GM19239 (cell line): Measurements from ENCODE around the gene PNKD.

Source experiments
- DNase-seq: peaks from one replicate; pipeline ENCODE4 v3.0.0; 2011; ENCODE audit warnings: low spot score; ENCODE audit not compliant: insufficient read length
- FAIRE-seq: peaks from 2 replicates; lab custom pipeline; 2011; peaks lifted over from hg19 to GRCh38; lab: Jason Lieb, UNC

The PNKD gene

DNA sequence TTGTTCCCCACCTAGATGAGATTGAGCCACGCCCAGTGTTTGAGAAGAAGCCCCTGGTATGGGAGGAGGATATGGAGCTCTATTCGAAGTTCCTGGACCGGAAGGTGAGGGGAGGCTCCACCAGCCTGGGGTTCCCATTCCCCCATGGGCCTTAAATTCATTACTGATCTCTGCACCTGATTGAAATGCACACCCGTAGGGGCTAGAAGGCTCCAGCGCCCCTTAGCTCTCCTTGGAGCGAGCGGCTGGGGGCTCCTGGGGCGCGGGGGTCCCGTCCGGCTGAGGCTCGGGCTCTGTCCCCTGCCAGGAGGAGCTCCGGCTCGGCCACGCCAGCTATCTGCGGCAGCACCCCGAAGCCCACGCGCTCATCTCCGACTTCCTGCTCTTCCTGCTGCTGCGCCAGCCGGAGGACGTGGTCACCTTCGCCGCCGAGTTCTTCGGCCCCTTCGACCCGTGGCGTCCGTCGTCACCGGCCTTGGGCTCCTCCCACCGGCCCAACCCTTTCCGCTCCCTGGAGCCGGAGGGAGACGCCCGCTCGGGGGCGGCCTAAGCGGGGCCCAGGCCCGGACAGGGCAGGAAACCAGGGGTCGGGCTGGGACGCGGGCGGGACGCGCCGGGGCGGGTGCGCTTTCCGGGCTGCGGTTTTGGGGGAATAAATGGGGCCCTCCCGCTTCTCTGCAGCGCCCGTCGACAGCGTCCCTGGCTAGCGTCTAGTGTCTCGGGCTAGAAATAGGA lies 97.3 kb downstream of the PNKD start:
- FAIRE-seq (peak; percentile 89), DNase-seq (peak; percentile 94)

DNA sequence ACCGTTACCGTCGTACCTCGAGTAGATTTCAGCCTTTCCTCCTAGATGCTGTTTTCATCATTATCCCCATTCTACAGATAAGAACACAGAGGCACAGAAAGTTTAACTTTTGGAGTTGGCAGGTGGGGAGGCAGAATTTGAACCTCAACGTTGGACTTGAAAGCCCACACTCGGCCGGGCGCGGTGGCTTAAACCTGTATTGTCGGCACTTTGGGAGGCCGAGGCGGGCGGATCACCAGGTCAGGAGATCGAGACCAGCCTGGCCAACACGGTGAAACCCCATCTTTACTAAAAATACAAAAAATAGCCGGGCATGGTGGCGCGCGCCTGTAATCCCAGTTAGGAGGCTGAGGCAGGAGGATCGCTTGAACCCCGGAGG lies 97.8 kb downstream of the PNKD start:
- no peak for FAIRE-seq
- no peak for DNase-seq

DNA sequence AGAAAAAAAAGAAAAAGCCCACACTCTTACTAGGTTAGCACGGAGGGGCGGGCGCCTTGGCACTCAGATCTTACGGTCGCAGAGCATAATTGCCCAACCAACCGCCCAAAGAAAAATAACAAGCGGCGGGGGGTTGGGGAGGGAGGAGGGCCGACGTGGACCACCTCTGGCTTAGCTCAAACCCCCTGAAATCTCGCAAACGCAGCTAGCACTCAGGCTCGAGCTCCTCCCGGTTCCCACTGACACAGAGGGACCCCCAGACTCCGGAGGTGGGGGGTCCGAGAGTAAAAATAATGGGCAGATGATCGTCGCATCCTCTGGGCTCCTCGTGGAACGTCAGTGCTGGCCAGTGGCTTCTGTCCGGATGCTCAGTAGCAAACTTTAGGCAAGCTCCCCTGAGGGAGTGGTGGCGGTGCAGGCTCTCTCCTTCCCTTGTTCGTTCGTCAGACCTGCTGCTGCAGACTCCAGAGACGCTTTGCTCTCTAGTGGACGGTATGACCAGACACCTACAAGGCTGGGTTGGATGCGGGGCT lies 98.4 kb downstream of the PNKD start:
- FAIRE-seq (no peak), DNase-seq (no peak)

DNA sequence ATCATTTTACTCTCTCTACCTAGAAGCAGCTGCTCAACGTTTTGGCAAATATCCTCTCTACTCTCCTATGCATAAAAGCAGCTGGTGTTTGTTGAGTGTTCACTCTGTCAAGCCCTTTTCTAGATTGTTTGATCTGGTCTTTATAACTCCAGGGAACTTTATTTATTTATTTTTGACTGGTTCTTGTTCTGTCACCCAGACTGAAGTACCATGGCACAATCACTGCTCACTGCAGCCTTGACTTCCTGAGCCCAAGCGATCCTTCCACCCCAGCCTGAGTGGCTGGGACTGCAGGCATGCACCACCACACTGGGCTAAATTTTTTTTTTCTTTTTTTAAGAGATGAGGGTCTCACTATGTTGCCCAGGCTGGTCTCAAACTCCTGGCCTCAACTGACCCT lies 99.0 kb downstream of the PNKD start:
- FAIRE-seq (no peak), DNase-seq (no peak)

DNA sequence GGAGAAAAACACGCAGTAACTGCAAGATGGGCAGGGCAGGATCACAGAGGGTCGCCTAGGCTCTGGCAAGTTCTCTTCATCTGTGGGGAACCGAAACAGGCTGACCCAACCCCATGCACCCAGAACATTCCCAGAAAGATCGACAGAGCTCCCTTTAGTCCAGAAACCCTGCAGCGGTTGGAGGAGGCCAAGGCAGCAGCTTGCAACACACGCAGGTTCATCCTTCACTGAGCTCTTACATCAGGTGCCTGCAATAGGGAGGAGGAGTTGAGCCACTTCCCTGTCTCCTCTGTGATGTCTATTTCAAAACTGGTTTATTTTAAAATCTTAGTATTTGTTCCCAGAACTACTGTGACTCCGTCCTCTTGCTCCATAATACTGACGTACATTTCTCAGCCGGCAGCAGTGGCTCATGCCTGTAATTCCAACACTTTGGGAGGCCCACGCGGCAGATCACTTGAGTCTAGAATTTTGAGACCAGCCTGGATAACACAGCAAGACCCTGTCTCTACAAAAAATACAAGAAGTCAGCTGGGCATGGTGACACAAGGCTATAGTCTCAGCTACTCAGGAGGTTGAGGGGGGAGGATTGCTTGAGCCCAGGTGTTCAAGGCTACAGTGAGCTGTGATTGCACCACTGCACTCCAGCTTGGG lies 100.2 kb downstream of the PNKD start:
- FAIRE-seq, result no peak
- DNase-seq, result no peak

DNA sequence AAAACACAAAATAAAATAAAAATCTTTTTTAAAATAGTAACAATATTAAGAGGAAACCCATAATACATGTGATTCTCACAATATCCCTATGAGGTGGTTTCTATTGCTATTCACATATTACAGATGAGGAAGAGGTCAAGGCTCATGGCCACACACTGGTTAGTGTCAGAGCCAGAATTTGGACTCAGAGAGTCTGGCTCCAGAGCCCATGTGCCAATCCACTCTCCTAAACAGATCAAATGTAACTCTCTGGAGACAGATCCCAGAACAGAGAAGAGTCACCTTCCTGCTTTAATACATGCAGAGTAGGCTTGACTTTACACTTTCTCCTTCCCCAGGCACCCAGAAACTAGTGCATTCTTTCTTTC lies 101.6 kb downstream of the PNKD start:
- FAIRE-seq (no peak), DNase-seq (no peak)

DNA sequence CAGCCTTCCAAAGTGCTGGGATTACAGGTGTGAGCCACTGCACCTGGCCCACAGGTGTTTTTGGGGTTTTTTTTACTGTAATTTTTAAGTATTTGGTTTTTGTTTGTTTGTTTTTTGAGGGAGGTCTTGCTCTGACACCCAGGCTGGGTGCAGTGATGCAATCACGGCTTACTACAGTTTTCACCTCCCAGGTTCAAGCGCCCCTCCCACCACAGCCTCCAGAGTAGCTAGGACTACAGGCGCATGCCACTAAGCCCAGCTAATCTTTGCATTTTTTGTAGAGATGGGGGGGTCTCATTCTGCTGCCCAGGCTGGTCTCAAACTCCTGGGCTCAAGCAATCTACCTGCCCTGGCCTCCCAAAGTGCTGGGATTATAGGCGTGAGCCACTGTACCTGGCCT lies 104.5 kb downstream of the PNKD start:
- no peak for FAIRE-seq
- DNase-seq, result no peak

DNA sequence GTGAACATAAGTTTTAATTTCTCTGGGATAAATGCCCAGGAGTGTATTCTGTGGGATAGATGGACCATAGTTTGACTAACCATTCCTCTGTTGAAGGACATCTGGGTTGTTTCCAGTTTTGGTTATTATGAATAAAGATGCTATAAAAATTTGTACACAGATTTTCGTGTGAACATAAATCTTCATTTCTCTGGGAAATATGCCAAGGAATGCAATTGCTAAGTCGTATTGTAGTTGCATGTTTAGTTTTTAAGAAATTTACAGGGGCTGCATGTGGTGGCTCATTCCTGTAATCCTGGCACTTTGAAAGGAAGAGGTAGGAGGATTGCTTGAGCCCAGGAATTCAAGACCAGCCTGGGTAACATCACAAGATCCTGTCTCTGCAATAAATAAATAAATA lies 104.9 kb downstream of the PNKD start:
- DNase-seq (no peak), FAIRE-seq (no peak)

DNA sequence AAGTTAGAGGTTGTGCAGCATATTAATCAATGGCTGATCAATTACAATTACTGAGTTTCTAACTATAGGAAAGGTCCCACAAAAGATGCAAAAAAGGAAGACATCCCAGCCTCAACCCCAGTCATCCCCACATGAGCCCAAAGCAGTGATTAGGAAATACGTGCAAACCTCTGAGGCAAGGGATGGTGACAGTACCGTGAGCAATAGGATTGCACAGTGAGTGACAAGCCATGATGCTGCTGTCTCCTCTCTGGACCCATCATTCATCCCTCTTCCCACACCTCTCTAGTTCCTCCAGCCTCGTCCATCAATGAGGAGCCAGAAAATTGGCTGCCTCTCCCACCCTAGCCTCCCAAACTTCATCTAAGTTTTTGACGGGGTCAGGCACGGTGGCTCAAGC lies 107.7 kb downstream of the PNKD start:
- DNase-seq, result no peak
- FAIRE-seq, result no peak

DNA sequence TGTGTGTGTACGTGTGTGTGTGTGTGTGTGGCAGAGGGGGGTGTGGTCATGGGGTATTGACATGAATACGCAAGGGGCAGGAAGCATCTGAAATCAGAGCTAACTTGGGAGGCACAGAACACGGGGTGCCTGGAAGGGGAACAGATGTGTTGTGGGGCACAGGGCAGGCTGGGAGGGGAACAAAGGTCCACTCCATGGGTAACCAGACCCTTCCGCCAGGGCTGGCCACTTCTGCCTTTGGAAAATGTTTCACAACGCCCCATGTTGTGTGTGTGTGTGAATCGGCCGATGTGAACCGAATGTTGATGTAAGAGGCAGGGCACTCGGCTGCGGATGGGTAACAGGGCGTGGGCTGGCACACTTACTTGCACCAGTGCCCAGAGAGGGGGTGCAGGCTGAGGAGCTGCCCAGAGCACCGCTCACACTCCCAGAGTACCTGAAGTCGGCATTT lies 111.6 kb downstream of the PNKD start, which contains the start of gene SLC11A1:
Gene SLC11A1, plus strand, starts transcription at position 358 of the 451 bp plus-strand sequence. CDS start 96 bp downstream, outside the sequence.
- DNase-seq (no peak), FAIRE-seq (no peak)

DNA sequence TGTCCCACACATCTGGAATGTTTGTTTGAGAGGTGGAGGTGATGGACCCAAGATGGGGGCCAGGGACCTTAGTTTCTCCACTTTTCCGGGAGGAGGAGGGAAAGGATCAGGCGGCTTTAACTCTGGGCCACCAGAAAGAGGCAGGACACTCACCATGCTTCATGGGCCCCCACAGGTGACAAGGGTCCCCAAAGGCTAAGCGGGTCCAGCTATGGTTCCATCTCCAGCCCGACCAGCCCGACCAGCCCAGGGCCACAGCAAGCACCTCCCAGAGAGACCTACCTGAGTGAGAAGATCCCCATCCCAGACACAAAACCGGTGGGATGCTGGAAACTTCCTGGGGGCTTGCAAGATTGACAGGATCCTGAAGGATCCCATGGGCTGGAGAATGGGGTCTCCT lies 112.5 kb downstream of the PNKD start:
- DNase-seq, result no peak
- FAIRE-seq, result no peak

DNA sequence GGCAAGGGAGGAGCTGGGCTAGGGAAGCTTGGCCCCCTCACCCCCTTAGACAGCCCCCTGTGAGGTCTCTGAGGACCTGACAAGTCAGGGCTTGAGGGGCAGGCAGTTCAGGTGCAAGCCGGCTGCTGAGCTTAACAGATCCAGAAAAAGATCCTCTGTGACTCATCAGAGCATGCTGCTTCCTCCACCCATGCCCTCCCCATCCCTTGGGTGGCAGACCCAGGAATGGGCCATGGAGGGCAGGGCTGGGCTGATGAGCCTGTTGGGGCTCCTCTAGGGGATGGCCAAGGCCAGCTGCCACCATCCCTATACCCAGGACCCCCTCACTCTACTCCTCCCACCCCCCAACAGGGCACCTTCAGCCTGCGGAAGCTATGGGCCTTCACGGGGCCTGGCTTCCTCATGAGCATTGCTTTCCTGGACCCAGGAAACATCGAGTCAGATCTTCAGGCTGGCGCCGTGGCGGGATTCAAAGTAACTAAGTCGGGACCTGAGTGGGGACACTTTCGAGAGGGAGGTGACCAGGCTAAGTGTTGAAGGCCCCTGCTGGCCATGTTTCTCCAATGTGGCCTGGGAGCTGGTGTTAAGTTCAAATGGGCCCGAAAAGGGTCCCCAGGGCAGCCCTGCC lies 113.7 kb downstream of the PNKD start:
- DNase-seq (no peak), FAIRE-seq (no peak)

DNA sequence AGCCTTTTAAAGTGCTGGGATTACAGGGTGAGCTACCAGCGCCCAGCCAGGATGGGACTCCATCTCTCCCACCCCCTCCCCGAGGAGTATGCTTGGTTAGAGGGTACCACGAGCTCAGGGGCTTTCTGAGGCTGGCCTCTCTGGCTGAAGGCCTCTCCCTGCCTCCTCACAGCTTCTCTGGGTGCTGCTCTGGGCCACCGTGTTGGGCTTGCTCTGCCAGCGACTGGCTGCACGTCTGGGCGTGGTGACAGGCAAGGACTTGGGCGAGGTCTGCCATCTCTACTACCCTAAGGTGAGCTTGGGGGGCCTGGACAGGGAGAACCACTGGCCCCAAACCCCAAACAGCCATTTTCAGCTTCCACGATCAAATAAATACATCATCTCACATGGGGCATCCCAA lies 114.7 kb downstream of the PNKD start:
- FAIRE-seq, result no peak
- DNase-seq, result no peak

DNA sequence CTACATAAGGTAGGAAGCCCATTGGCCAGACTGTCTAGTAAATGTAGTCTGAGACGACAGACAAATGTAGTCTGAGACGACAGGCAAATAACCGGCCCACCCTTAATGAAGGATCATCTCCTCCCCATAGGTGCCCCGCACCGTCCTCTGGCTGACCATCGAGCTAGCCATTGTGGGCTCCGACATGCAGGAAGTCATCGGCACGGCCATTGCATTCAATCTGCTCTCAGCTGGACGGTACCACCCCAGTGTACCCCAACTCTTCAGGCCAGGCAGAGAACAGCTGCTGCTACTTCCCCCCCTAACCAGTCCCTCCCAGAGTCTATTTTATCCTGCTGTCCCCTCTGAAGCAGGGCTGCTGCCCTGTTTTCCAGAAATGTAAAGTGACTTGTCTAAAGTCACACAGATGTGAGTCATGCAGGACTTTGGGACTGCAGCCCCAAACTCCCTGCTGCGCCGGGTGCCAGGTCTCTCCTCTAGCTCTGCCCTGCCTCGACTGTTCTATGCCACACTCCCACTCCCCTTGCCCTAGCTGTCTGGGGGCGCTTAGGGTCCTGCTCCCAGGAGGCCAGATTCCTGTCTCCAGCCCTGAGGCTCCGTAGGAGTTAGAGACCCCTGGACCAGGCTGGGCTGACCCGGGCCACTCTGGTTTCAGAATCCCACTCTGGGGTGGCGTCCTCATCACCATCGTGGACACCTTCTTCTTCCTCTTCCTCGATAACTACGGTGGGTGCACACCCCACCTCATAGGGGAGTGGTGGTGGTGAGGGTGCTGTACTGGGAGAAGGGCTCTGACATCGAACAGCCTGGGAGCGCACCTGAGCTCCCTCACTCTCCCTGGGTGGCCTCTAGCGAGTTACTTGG lies 116.4 kb downstream of the PNKD start:
- DNase-seq, result no peak
- FAIRE-seq, result no peak

DNA sequence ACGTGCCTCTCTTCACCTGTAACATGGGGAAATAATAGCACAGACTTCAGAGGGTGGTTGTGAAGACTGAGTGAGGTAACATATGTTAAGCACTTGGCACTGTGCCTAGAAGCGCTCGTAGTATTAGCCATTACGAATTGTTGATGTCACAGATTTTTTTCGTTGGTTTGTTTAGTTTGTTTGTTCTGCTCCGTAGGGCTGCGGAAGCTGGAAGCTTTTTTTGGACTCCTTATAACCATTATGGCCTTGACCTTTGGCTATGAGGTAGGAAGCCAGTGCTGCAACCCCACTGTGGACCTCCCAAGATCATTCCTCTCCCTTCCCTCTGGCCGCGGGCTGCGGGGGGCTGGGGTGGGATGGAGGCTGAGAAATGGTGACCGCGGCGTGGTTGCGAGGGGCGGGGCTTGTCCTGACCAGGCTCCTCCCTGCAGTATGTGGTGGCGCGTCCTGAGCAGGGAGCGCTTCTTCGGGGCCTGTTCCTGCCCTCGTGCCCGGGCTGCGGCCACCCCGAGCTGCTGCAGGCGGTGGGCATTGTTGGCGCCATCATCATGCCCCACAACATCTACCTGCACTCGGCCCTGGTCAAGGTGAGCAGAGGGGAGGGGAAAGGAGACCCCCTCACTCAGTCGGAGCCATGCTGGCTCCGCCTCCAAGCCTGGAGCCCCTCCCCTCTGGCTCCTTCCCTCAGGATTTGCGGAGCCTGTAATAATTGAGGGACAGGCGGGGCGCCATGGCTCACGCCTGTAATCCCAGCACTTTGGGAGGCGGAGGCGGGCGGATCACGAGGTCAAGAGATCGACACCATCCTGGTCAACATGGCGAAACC lies 117.3 kb downstream of the PNKD start:
- FAIRE-seq, result no peak
- DNase-seq, result no peak

DNA sequence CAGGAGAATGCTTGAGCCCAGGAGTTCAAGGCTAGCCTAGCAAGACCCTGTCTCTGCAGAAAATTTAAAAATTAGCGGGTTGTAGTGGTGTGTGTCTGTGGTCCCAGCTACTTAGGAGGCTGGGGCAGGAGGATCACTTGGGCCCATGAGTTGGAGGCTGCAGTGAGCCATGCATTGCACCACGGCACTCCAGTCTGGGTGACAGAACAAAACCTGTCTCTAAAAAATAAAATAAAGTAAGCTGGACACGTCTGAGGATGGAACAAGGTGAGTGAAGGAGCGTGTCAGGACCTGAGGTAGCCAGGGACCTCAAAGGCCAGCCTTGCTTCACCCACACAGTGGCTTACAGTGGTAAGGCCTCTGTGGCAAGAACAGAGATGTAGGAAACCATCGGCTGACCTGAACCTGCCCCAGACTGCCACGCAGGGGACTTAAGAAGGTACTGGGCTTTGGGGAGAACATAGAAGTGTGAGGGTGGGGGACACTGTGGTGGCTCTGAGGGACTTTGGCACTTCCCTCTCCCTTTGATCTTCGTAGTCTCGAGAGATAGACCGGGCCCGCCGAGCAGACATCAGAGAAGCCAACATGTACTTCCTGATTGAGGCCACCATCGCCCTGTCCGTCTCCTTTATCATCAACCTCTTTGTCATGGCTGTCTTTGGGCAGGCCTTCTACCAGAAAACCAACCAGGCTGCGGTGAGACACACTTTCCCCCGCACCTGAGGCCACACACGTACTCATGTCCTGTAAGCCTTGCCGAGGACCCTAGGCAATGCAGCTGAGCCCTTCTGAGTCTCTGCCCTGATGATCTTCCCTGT lies 119.2 kb downstream of the PNKD start:
- FAIRE-seq (no peak), DNase-seq (no peak)

DNA sequence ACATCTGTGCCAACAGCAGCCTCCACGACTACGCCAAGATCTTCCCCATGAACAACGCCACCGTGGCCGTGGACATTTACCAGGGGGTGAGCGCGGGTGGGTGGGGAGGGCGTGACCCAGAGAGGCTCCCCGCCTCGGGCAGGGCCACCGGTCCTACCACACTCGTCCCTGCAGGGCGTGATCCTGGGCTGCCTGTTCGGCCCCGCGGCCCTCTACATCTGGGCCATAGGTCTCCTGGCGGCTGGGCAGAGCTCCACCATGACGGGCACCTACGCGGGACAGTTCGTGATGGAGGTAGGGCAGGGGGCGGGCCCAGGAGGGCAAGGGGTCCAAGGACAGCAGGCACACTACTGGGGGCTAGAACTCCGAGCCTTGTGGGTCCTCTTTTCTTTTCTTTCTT lies 120.9 kb downstream of the PNKD start:
- no peak for FAIRE-seq
- no peak for DNase-seq

DNA sequence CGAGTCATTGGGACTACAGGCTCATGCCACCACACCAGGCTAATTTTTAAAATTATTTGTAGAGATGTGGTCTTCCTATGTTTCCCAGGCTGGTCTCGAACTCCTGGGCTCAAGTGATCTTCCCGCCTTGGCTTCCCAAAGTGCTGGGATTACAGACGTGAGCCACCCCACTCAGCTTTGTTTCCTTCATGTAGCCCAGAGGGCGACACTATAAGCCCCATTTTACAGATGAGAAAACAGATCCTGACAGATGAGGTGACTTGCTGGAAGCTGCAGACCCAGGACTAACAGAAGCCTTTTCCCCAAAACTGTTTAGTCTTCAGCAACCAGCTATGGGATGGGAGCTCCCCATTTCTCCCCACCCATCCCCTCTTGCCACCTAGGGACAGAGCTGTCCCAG lies 122.1 kb downstream of the PNKD start:
- FAIRE-seq (no peak), DNase-seq (no peak)
